HepG2 (cell line): ENCODE data around the gene WNT7B. TPM values are rescaled to one million over a fixed set of nuclear protein-coding genes. Genes with fewer than 3 reads are reported as not detected.

ENCODE experiments used
- ATAC-seq: fragments of 200-7000 bp; cut with Tn5 transposase; 3 replicates; pipeline ENCODE4 v1.9.1; 2020; ENCODE audit warnings: mild to moderate bottlenecking, moderate library complexity
- BruUV-seq: library from RNA; stranded (reverse); fragments of 400-500 nt; replicated peaks from 2 replicates; lab custom pipeline; 2021; lab: Mats Ljungman, UMichigan
- CTCF ChIA-PET: fragments of 300-600 bp; formaldehyde crosslinking; extraction: SDS; loops from one replicate; lab custom pipeline; 2021; ENCODE audit warnings: low total read pairs, inconsistent platforms, low intra/inter-chr PET ratio; lab: Yijun Ruan, JAX
- POLR2A ChIA-PET: fragments of 350-600 bp; sonication (Branson Sonifier 250); formaldehyde crosslinking; loops from one replicate; lab custom pipeline; 2020; ENCODE audit warnings: antibody characterized with exemption, inconsistent platforms; lab: Yijun Ruan, JAX
- DNase-seq: peaks from one replicate; pipeline ENCODE4 v3.0.0-alpha.2; 2015; ENCODE audit warnings: low spot score
- FAIRE-seq: peaks from 3 replicates; lab custom pipeline; 2011; peaks lifted over from hg19 to GRCh38; lab: Jason Lieb, UNC
- H2AFZ ChIP-seq: one replicate; pipeline ENCODE4 v1.6.1; 2011; ENCODE audit warnings: low read length, inconsistent platforms
- H3K27ac ChIP-seq: fragments of 300-600 bp; 3 replicates; pipeline ENCODE4 v1.8.0; 2011; ENCODE audit warnings: mixed run types, mild to moderate bottlenecking, mixed read lengths, low read length, inconsistent platforms; ENCODE audit not compliant: insufficient read depth; ENCODE audit errors: extremely low read length
- H3K27me3 ChIP-seq, 2 experiments: fragments of 200-600 bp in 1 of 2; 2 replicates in 1 of 2; 3 replicates in 1 of 2; pipeline versions ENCODE4 v1.6.0 to v1.8.0; 2011; ENCODE audit warnings: low read length in 2 of 2, mild to moderate bottlenecking in 2 of 2, moderate library complexity in 2 of 2, inconsistent platforms in 1 of 2; ENCODE audit not compliant: insufficient read depth in 2 of 2, control insufficient read depth in 1 of 2
- H3K36me3 ChIP-seq, 2 experiments: fragments of 200-600 bp in 1 of 2; replicated peaks in 1 of 2; 2 replicates in 1 of 2; 3 replicates in 1 of 2; pipeline versions ENCODE4 v1.5.1 to v1.8.0; 2011; ENCODE audit warnings: low read length in 2 of 2, inconsistent platforms in 1 of 2; ENCODE audit not compliant: insufficient read depth in 2 of 2, control insufficient read depth in 1 of 2
- H3K4me1 ChIP-seq: 2 replicates; pipeline ENCODE4 v1.5.1; 2012; ENCODE audit warnings: low read length, inconsistent platforms; ENCODE audit not compliant: insufficient read depth
- H3K4me2 ChIP-seq: 2 replicates; pipeline ENCODE4 v1.6.0; 2011; ENCODE audit warnings: low read depth, low read length, inconsistent platforms
- H3K4me3 ChIP-seq, 3 experiments: fragments of 200-600 bp in 1 of 3; sonication (generic), shearing (Covaris generic) in 1 of 3; replicated peaks in 1 of 3; 2 replicates each; pipeline ENCODE4 v1.5.1; 2011 to 2016; ENCODE audit warnings: low read length in 3 of 3, inconsistent platforms in 2 of 3, low read depth in 2 of 3, mild to moderate bottlenecking in 2 of 3, control low read depth in 1 of 3, mixed read lengths in 1 of 3; ENCODE audit not compliant: insufficient read depth in 1 of 3
- H3K79me2 ChIP-seq: one replicate; pipeline ENCODE4 v1.6.1; 2011; ENCODE audit warnings: low read length, inconsistent platforms; ENCODE audit not compliant: insufficient read depth
- H3K9ac ChIP-seq: 2 replicates; pipeline ENCODE4 v1.6.0; 2011; ENCODE audit warnings: mild to moderate bottlenecking, low read depth, low read length, inconsistent platforms; ENCODE audit not compliant: insufficient read depth
- H3K9me3 ChIP-seq: 2 replicates; pipeline ENCODE4 v1.5.1; 2012; ENCODE audit warnings: mild to moderate bottlenecking, low read length
- H4K20me1 ChIP-seq: 2 replicates; pipeline ENCODE4 v1.6.0; 2011; ENCODE audit warnings: inconsistent platforms, mild to moderate bottlenecking, low read length, moderate library complexity; ENCODE audit not compliant: insufficient read depth
- CREM ChIP-seq, 2 experiments: sonication (generic) in 1 of 2; formaldehyde crosslinking in 1 of 2; IDR thresholded peaks; 2 replicates each; pipeline versions ENCODE4 v1.4.0 to v1.6.1; 2016 to 2020; ENCODE audit warnings: antibody characterized with exemption in 1 of 2, mild to moderate bottlenecking in 1 of 2, missing genetic modification reagents in 1 of 2
- KDM1A ChIP-seq: IDR thresholded peaks from 2 replicates; pipeline ENCODE4 v1.6.1; 2016; ENCODE audit warnings: missing compliant biosample characterization
- KDM4B ChIP-seq: sonication (generic); formaldehyde crosslinking; IDR thresholded peaks from 2 replicates; pipeline ENCODE4 v1.4.0; 2020; ENCODE audit warnings: missing genetic modification reagents
- MIER2 ChIP-seq: IDR thresholded peaks from 2 replicates; pipeline ENCODE4 v1.6.1; 2016; ENCODE audit warnings: missing biosample characterization, missing genetic modification reagents
- NFE2L2 ChIP-seq: fragments of 150-350 bp; IDR thresholded peaks from 2 replicates; pipeline ENCODE4 v1.6.1; 2014; ENCODE audit warnings: low read length
- YEATS2 ChIP-seq: sonication (generic); formaldehyde crosslinking; IDR thresholded peaks from 2 replicates; pipeline ENCODE4 v1.4.0; 2020; ENCODE audit warnings: missing genetic modification reagents, borderline replicate concordance
- YEATS4 ChIP-seq: sonication (generic); formaldehyde crosslinking; IDR thresholded peaks from 2 replicates; pipeline ENCODE4 v1.4.0; 2020; ENCODE audit warnings: missing genetic modification reagents, borderline replicate concordance
- WGBS: methylation state at CpG from one replicate; pipeline ENCODE4 v1.1.6; 2017; ENCODE audit warnings: low lambda C conversion rate; 5-methylcytosine and 5-hydroxymethylcytosine counted together
- in situ Hi-C: cut with HindIII; loops from 2 replicates; pipeline ENCODE4 v1.10.0; 2017; ENCODE audit warnings: low pct_unique_long_range_greater_than_20kb; ENCODE audit not compliant: extremely low pct_ligation_motif_present
- intact Hi-C: fragments of 100-400 bp; cut with micrococcal nuclease; formaldehyde crosslinking; loops from one replicate; pipeline ENCODE4 v1.10.0; 2022; ENCODE audit not compliant: unreplicated experiment
- polyA plus RNA-seq, 8 experiments: library from polyadenylated mRNA; depleted of rRNA in 3 of 8; stranded (reverse) in 7 of 8; unstranded in 1 of 8; fragments of >200 nt; fragmentation: Illumina TruSeq in 4 of 8; extraction: Trizol in 4 of 8; gene quantifications; 2 replicates each; pipeline versions ENCODE4 v1.2.1 to v1.2.3, GENCODE V29; 2011 to 2016; ENCODE audit warnings: low read depth in 4 of 8, missing spikeins in 1 of 8, mixed read lengths in 1 of 8; ENCODE audit not compliant: insufficient read depth in 1 of 8
- total RNA-seq, 5 experiments: library from RNA; depleted of rRNA; stranded (reverse); fragments of >200 nt; fragmentation: Illumina TruSeq; extraction: Trizol; gene quantifications; 2 replicates each; pipeline ENCODE4 v1.2.3, GENCODE V29; 2016; ENCODE audit warnings: low read depth in 1 of 5
- TF ChIP-seq, protein P1 (sequence below): sonication (generic); formaldehyde crosslinking; IDR thresholded peaks from 2 replicates; pipeline ENCODE4 v1.8.0; 2022; ENCODE audit warnings: missing genetic modification reagents, mild to moderate bottlenecking, inconsistent platforms, borderline replicate concordance
- TF ChIP-seq, protein P2 (sequence below): sonication (generic); formaldehyde crosslinking; conservative IDR thresholded peaks from 2 replicates; pipeline ENCODE4 v1.4.0; 2020; ENCODE audit warnings: missing genetic modification reagents
- TF ChIP-seq, protein P3 (sequence below), 2 experiments: sonication (generic) in 1 of 2; formaldehyde crosslinking in 1 of 2; IDR thresholded peaks; 2 replicates each; pipeline versions ENCODE4 v1.5.1 to v1.6.1; 2011 to 2020; ENCODE audit warnings: borderline replicate concordance in 1 of 2, low read depth in 1 of 2, low read length in 1 of 2, mild to moderate bottlenecking in 1 of 2, missing genetic modification reagents in 1 of 2, moderate library complexity in 1 of 2
- TF ChIP-seq, protein P4 (sequence below): fragments of 450-650 bp; IDR thresholded peaks from 2 replicates; pipeline ENCODE4 v1.6.1; 2016
- TF ChIP-seq, protein P5 (sequence below): sonication (generic); formaldehyde crosslinking; IDR thresholded peaks from 2 replicates; pipeline ENCODE4 v1.4.0; 2020; ENCODE audit warnings: missing genetic modification reagents

Gene WNT7B
- total and polyA plus RNA-seq, 2 of the 13 experiments (the other 11 are each of a cell fraction or from before 2014, with no cell fraction given): 0.09 TPM; not detected in 1

DNA sequence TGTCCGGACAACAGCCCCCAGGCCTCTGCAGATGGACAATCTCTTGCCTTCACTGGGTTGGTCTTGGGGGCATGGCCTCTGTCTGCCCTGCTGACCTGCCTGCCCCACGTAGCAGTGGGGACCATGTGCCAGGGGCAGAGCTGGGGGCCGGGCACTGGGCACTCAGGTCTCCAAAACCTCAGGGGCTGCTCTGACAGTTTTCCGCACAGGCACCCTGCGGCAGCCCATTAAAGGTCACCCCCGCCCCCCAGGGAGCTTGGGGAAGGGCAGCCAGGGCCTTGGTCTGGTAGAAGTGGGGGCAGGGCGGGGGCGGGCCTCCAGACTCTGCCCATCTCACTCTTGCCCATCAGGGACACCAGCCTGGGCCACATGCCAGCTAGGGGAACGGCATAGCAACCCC lies 49.9 kb downstream of the WNT7B start:
- Histone ChIP-seq H3K4me2 (no peak overlapping the region), H3K9me3 (no peaks in the 10 kb centered on the region), H2AFZ (no peak overlapping the region), H3K4me1 (no peaks in the 10 kb centered on the region), H3K27me3 (peaks cover 13 to 64% of the 10 kb centered on the region in 2 experiments), H4K20me1 (peaks cover 2% of the 10 kb centered on the region; the same call in 1 of the 2 replicates), H3K4me3 (no peak overlapping the region), H3K9ac (no peak overlapping the region), H3K36me3 (no peaks in the 10 kb centered on the region), H3K27ac (no peak overlapping the region), H3K79me2 (no peaks in the 10 kb centered on the region)
- 0% methylated on average over 1 of the region's 9 CpGs for WGBS
- ATAC-seq: no peak
- BruUV-seq: no TSS peak
- ChIA-PET POLR2A (no interaction called here), CTCF (no interaction called here)
- intact Hi-C loops (no loop called here), in situ Hi-C loops (no loop called here)
- no peak for FAIRE-seq
- DNase-seq: no peak
- no peak for TF ChIP-seq KDM4B (CRISPR knock-in tag)
- TF ChIP-seq YEATS4 (CRISPR knock-in tag): no peak
- TF ChIP-seq CREM (IDR thresholded peaks at IDR 0.05): no peak
- TF ChIP-seq CREM (CRISPR knock-in tag; IDR thresholded peaks at IDR 0.05): no peak
- no peak for TF ChIP-seq MIER2 (CRISPR knock-in tag)
- TF ChIP-seq, protein P1, sequence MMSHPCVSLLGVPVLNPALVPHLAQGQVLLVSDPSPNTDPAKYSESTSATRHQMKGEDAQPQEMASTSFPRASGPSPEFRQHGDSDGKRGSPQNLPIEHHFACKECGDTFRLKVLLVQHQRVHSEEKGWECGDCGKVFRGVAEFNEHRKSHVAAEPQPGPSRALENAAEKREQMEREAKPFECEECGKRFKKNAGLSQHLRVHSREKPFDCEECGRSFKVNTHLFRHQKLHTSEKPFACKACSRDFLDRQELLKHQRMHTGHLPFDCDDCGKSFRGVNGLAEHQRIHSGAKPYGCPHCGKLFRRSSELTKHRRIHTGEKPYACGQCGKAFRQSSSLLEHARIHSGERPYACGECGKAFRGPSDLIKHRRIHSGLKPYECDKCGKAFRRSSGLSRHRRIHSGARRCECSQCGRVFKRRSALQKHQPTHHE: no peak
- no peak for TF ChIP-seq KDM1A (CRISPR knock-in tag)
- TF ChIP-seq, protein P2, sequence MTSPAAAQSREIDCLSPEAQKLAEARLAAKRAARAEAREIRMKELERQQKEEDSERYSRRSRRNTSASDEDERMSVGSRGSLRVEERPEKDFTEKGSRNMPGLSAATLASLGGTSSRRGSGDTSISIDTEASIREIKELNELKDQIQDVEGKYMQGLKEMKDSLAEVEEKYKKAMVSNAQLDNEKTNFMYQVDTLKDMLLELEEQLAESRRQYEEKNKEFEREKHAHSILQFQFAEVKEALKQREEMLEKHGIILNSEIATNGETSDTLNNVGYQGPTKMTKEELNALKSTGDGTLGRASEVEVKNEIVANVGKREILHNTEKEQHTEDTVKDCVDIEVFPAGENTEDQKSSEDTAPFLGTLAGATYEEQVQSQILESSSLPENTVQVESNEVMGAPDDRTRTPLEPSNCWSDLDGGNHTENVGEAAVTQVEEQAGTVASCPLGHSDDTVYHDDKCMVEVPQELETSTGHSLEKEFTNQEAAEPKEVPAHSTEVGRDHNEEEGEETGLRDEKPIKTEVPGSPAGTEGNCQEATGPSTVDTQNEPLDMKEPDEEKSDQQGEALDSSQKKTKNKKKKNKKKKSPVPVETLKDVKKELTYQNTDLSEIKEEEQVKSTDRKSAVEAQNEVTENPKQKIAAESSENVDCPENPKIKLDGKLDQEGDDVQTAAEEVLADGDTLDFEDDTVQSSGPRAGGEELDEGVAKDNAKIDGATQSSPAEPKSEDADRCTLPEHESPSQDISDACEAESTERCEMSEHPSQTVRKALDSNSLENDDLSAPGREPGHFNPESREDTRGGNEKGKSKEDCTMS (CRISPR knock-in tag): no peak
- TF ChIP-seq, protein P3, sequence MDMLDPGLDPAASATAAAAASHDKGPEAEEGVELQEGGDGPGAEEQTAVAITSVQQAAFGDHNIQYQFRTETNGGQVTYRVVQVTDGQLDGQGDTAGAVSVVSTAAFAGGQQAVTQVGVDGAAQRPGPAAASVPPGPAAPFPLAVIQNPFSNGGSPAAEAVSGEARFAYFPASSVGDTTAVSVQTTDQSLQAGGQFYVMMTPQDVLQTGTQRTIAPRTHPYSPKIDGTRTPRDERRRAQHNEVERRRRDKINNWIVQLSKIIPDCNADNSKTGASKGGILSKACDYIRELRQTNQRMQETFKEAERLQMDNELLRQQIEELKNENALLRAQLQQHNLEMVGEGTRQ (IDR thresholded peaks at IDR 0.05; ENCODE audit: low read depth, low read length): no peak
- TF ChIP-seq, protein P3 (CRISPR knock-in tag; IDR thresholded peaks at IDR 0.05; ENCODE audit: borderline replicate concordance): no peak
- no peak for TF ChIP-seq YEATS2
- TF ChIP-seq, protein P4, sequence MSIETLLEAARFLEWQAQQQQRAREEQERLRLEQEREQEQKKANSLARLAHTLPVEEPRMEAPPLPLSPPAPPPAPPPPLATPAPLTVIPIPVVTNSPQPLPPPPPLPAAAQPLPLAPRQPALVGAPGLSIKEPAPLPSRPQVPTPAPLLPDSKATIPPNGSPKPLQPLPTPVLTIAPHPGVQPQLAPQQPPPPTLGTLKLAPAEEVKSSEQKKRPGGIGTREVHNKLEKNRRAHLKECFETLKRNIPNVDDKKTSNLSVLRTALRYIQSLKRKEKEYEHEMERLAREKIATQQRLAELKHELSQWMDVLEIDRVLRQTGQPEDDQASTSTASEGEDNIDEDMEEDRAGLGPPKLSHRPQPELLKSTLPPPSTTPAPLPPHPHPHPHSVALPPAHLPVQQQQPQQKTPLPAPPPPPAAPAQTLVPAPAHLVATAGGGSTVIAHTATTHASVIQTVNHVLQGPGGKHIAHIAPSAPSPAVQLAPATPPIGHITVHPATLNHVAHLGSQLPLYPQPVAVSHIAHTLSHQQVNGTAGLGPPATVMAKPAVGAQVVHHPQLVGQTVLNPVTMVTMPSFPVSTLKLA: no peak
- TF ChIP-seq, protein P5, sequence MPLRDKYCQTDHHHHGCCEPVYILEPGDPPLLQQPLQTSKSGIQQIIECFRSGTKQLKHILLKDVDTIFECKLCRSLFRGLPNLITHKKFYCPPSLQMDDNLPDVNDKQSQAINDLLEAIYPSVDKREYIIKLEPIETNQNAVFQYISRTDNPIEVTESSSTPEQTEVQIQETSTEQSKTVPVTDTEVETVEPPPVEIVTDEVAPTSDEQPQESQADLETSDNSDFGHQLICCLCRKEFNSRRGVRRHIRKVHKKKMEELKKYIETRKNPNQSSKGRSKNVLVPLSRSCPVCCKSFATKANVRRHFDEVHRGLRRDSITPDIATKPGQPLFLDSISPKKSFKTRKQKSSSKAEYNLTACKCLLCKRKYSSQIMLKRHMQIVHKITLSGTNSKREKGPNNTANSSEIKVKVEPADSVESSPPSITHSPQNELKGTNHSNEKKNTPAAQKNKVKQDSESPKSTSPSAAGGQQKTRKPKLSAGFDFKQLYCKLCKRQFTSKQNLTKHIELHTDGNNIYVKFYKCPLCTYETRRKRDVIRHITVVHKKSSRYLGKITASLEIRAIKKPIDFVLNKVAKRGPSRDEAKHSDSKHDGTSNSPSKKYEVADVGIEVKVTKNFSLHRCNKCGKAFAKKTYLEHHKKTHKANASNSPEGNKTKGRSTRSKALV (CRISPR knock-in tag): no peak
- TF ChIP-seq NFE2L2: no peak
